ENCODE measurements around the gene APOBEC4.

DNA sequence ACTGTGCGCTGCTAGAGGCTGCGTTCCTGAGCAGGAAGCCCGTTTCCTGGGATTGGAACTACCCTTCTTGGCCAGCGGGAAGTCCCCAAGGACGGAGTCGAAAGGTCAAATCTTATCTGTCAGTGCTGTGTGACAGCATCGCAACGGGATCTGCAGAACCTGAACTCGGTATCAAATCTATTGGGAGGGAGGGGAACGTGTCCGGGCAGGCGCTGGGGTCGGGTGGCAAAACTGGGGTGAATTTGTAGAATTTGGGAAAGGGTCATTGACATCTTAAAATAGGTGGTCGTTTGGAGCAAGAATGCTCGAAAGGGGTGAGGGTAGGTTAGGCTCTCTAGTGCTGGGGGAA, 16.8 kb downstream of the APOBEC4 start:
- TF ChIP-seq, protein P1, sequence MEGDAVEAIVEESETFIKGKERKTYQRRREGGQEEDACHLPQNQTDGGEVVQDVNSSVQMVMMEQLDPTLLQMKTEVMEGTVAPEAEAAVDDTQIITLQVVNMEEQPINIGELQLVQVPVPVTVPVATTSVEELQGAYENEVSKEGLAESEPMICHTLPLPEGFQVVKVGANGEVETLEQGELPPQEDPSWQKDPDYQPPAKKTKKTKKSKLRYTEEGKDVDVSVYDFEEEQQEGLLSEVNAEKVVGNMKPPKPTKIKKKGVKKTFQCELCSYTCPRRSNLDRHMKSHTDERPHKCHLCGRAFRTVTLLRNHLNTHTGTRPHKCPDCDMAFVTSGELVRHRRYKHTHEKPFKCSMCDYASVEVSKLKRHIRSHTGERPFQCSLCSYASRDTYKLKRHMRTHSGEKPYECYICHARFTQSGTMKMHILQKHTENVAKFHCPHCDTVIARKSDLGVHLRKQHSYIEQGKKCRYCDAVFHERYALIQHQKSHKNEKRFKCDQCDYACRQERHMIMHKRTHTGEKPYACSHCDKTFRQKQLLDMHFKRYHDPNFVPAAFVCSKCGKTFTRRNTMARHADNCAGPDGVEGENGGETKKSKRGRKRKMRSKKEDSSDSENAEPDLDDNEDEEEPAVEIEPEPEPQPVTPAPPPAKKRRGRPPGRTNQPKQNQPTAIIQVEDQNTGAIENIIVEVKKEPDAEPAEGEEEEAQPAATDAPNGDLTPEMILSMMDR (IDR thresholded peaks at IDR 0.05): no peak
- TF ChIP-seq POLR2A (IDR thresholded peaks at IDR 0.05): no peak
